ENCODE data around the gene VENTX.

Gene VENTX

DNA sequence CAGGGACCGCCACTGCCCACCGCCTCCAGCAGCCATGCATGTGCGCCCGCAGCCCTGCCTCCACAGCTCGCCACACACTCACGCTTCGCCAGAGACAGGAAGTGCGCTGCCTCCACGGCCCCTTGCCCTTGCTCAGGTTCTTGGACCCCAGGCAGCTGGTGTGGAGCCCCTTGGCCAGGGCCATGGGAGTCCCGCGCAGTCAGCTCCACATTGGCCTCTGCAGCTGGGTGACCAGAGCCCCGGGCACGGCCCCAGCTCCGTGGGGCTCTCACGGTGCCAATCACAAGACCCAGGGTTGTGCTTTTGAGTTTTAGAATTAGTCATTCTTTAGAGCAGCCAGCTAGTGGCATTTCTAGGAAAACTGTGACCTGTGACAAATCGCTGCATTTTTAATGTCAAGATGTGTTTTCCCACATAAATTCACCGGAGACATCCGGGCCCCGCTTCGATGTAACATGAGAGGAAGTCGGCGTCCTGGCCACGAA is 11.9 kb upstream of the VENTX start:
- no peak for DNase-seq (ENCODE audit: insufficient read length, low spot score)
- FAIRE-seq = no peak
- TF ChIP-seq, protein P1, sequence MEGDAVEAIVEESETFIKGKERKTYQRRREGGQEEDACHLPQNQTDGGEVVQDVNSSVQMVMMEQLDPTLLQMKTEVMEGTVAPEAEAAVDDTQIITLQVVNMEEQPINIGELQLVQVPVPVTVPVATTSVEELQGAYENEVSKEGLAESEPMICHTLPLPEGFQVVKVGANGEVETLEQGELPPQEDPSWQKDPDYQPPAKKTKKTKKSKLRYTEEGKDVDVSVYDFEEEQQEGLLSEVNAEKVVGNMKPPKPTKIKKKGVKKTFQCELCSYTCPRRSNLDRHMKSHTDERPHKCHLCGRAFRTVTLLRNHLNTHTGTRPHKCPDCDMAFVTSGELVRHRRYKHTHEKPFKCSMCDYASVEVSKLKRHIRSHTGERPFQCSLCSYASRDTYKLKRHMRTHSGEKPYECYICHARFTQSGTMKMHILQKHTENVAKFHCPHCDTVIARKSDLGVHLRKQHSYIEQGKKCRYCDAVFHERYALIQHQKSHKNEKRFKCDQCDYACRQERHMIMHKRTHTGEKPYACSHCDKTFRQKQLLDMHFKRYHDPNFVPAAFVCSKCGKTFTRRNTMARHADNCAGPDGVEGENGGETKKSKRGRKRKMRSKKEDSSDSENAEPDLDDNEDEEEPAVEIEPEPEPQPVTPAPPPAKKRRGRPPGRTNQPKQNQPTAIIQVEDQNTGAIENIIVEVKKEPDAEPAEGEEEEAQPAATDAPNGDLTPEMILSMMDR (IDR thresholded peaks at IDR 0.05; ENCODE audit: insufficient read depth, missing control alignments) = no peak

DNA sequence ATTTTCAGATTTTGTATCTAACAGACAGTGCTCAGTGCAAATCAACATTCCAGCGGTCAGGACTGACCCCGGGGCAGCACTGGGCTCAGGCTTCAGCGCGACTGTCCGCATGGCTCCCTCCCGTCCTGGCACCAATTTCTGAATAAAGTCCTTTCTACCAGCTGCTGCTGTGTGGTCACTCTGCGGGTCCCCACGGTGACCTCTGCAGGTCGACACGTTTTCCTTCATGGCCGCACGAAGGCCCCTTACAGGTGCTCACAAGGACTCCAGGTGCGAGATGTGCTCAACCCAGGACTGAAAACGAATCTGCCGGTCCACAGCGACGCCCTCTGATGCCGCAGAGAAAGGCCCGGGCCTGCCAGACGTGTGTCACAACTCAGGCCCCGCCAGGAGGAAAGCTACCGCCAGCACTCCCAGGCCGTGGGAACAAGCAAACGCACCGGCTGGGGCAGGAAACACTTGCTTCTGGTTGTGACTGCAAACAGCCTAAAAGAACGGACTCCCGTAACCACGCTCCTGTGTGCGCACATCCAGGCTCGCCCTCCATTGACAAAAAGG is 11.3 kb upstream of the VENTX start:
- no peak for FAIRE-seq
- DNase-seq (ENCODE audit: insufficient read length, low spot score) = no peak
- TF ChIP-seq, protein P1 (IDR thresholded peaks at IDR 0.05; ENCODE audit: insufficient read depth, missing control alignments) = no peak

DNA sequence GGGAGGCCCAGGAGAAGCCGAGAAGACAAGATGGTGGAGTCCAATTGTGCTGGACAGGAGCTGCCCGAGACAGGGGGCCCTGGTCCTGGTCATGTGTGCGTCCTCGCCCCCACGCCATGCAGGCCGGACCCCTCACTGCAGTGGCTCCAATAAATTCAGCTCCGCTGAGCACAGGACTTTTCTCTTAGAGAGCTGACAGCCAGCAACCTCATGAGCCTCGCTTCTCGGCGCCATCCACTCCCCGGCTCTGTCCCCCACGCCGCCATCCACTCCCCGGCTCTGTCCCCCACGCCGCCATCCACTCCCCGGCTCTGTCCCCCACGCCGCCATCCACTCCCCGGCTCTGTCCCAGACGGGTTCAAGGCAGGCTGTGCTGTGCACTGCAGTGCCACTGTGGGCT is 10.4 kb upstream of the VENTX start:
- TF ChIP-seq, protein P1 (IDR thresholded peaks at IDR 0.05; ENCODE audit: insufficient read depth, missing control alignments) = no peak
- DNase-seq (ENCODE audit: insufficient read length, low spot score) (no peak), FAIRE-seq (no peak)

DNA sequence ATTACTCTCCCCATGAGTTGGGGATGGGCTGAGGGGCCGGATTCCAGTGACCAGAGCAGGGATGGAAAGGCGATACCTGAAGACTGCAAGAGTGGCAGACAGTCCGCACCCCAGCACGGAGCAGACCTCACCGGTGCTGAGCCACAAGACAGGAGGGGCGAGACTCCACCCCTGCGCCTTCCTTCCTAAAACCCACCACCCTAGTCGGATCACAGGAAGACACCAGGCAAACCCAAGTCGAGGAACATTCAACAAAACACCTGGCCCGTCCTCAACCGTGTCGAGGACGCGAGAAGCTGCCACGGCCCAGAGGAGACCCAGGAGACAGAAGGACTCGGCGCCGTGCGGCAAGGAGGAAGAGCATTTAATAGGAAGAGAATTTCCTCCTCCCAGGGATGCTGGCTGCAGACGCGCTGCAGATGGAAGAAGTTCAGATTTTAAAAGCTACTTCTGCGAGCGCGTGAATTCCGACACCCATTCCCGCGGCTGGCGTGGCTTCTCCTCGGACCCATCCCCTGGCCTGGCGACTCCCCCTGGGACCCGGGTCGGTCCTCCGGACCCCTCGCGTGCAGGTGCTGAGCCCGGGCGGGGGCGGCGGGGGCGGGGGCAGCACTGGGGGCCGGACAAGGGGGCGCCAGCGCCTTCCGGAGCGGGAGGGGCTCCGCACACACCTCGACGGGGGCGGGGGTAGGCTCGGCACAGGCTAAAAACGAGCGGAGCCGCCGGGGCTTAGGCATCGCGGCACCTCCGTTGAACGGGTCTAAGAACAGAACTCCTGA is 8.2 kb upstream of the VENTX start:
- FAIRE-seq (no peak), DNase-seq (ENCODE audit: insufficient read length, low spot score) (no peak)
- TF ChIP-seq, protein P1 (IDR thresholded peaks at IDR 0.05; ENCODE audit: insufficient read depth, missing control alignments) = no peak

DNA sequence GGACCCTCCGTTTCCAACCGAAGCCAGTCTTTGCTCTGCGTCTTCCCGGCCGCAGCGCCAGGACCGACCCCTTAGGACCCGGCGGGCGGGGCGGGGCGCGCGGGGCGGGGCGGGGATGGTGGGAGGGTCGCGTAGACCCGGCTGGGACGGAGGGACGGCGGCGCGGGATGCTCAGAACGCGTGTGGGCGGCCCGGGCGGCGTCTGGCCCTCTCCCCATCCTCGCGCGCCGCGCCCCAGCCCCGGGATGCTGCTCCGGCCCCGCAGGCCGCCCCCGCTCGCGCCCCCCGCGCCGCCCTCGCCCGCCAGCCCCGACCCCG is 7.7 kb upstream of the VENTX start, which contains the start of gene UTF1:
Gene UTF1 (plus strand): TSS at position 174 of the 318 bp plus-strand sequence. CDS start 72 bp downstream, at position 246.
- FAIRE-seq (no peak), DNase-seq (ENCODE audit: insufficient read length, low spot score) (no peak)
- TF ChIP-seq, protein P1 (IDR thresholded peaks at IDR 0.05; ENCODE audit: insufficient read depth, missing control alignments) = no peak

DNA sequence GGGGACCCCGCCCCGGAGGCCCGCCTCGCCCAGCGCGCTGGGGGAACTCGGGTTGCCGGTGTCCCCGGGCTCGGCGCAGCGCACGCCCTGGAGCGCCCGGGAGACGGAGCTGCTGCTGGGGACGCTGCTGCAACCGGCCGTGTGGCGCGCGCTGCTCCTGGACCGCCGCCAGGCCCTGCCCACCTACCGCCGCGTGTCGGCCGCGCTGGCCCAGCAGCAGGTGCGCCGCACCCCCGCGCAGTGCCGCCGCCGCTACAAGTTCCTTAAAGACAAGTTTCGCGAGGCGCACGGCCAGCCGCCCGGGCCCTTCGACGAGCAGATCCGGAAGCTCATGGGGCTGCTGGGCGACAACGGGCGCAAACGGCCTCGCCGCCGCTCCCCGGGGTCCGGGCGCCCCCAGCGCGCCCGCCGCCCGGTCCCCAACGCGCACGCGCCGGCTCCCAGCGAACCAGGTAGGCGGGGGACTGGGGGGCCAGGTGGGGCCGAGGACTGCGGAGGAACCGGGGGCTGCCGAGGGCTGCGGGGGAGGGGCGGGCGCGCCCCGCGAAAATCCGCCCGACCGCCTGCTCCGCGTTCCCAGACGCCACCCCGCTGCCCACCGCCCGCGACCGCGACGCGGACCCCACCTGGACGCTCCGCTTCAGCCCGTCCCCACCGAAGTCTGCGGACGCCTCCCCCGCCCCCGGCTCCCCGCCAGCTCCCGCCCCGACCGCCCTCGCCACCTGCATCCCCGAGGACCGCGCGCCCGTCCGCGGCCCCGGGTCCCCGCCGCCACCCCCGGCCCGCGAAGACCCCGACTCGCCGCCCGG is 7.1 kb upstream of the VENTX start:
- DNase-seq (ENCODE audit: insufficient read length, low spot score) (no peak), FAIRE-seq (no peak)
- TF ChIP-seq, protein P1 (IDR thresholded peaks at IDR 0.05; ENCODE audit: insufficient read depth, missing control alignments) = no peak
